Activated naive CD8-positive, alpha-beta T cell treated with anti-CD3 and anti-CD28 coated beads for 36 hours (primary cell): Measurements from ENCODE around the gene VRK3. TPM values are rescaled to one million over a fixed set of nuclear protein-coding genes. Genes with fewer than 3 reads are reported as not detected.
"Not testable (repeated sequence)": the region's sequence is repeated elsewhere in the genome, so short reads cannot be mapped to it uniquely, and the experiment has no call there.

ENCODE experiments used
- DNase-seq: peaks from one replicate; pipeline ENCODE4 v3.0.0; 2021
- H3K27ac Mint-ChIP-seq: one replicate; pipeline ENCODE4 v1.8.0; 2022; ENCODE audit warnings: mild to moderate bottlenecking, moderate library complexity, mixed read lengths
- H3K27me3 Mint-ChIP-seq: one replicate; pipeline ENCODE4 v1.8.0; 2022; ENCODE audit warnings: mild to moderate bottlenecking, mixed read lengths
- H3K36me3 Mint-ChIP-seq: one replicate; pipeline ENCODE4 v1.8.0; 2021; ENCODE audit warnings: mild to moderate bottlenecking, mixed read lengths
- H3K4me1 Mint-ChIP-seq: one replicate; pipeline ENCODE4 v1.8.0; 2021; ENCODE audit warnings: mixed read lengths
- H3K4me3 Mint-ChIP-seq: one replicate; pipeline ENCODE4 v1.8.0; 2022; ENCODE audit warnings: mild to moderate bottlenecking, moderate library complexity, mixed read lengths
- H3K9me3 Mint-ChIP-seq: one replicate; pipeline ENCODE4 v1.8.0; 2022; ENCODE audit warnings: mixed read lengths
- total RNA-seq, 2 experiments: library from RNA; stranded (reverse); gene quantifications; one replicate each; pipeline ENCODE4 v1.2.3, GENCODE V29; 2021

Gene VRK3
- total RNA-seq, 2 experiments from 2014 or later: 43.1 to 48.8 TPM

GRCh38 chr19:49946415-49946814 is 78.8 kb downstream of the VRK3 start:
- peaks cover 11% of the 10 kb centered on the region for H3K4me1 Mint-ChIP-seq
- H3K27me3 Mint-ChIP-seq: peaks cover 23% of the 10 kb centered on the region
- no peak overlapping the region for H3K4me3 Mint-ChIP-seq
- H3K36me3 Mint-ChIP-seq: no peaks in the 10 kb centered on the region
- H3K9me3 Mint-ChIP-seq: no peaks in the 10 kb centered on the region
- no peak overlapping the region for H3K27ac Mint-ChIP-seq
- DNase-seq: no peak

GRCh38 chr19:49944567-49944966 is 80.6 kb downstream of the VRK3 start:
- H3K9me3 Mint-ChIP-seq, H3K4me3 Mint-ChIP-seq, H3K27ac Mint-ChIP-seq, DNase-seq, H3K36me3 Mint-ChIP-seq: not testable (repeated sequence)
- Mint-ChIP-seq H3K27me3 (peaks cover 11% of the 10 kb centered on the region), H3K4me1 (peaks cover 16% of the 10 kb centered on the region)

DNA sequence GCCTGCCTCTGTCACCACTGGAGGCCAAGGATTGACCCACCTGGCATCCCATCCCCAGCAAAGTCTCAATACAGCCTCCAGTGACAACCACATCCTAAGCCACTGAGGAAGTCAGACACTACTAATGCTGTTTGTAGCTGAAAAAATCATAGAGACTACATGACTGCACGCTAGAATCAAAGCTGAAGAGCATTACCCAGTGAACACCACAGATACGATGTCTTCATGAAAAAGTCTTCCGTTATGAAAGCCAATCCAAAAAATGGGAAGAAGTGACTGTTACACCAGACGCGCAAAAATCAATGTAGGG is 84.7 kb downstream of the VRK3 start:
- Mint-ChIP-seq H3K4me3 (no peak overlapping the region), H3K9me3 (no peaks in the 10 kb centered on the region), H3K27me3 (peaks cover 8% of the 10 kb centered on the region), H3K36me3 (no peaks in the 10 kb centered on the region), H3K27ac (no peak overlapping the region), H3K4me1 (peaks cover 16% of the 10 kb centered on the region)
- DNase-seq: no peak

DNA sequence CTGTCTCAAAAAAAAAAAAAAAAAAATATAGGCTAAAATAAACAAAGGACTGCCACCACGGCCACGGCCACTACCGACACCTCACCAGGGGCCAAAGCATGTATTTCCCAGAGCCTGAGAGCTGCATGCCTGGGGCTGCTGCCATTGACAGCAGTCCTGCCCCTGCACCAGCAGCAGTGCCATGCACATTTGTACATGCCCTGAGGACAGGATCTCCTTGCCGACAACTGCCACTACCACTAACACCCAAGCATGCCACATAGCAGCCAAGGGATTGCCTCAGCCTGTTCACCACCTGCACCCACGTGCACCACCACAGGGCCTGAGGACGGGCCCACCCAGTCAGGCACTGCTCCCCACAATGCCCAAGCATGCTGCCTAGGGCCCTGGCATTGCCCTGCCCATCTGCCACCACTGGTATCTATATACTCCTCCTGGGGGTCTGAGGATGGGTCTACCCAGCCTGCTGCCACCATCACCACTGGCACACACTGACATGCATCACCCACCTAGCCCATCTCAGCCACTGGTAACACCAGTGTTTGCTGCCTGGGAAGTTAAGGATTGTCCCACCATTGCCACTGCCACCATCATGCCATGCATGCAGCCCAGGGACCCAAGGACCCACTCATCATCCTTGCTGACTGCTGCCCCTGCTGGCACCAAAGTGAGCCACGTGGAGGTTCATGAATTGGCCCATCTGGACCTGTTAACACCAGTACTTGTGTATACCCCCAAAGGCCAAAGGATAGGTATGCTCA is 85.3 kb downstream of the VRK3 start:
- H3K9me3 Mint-ChIP-seq: no peaks in the 10 kb centered on the region
- H3K4me3 Mint-ChIP-seq: no peak overlapping the region
- no peak overlapping the region for H3K27ac Mint-ChIP-seq
- DNase-seq: no peak
- H3K27me3 Mint-ChIP-seq: peaks cover 8% of the 10 kb centered on the region
- H3K36me3 Mint-ChIP-seq: no peaks in the 10 kb centered on the region
- peaks cover 16% of the 10 kb centered on the region for H3K4me1 Mint-ChIP-seq

DNA sequence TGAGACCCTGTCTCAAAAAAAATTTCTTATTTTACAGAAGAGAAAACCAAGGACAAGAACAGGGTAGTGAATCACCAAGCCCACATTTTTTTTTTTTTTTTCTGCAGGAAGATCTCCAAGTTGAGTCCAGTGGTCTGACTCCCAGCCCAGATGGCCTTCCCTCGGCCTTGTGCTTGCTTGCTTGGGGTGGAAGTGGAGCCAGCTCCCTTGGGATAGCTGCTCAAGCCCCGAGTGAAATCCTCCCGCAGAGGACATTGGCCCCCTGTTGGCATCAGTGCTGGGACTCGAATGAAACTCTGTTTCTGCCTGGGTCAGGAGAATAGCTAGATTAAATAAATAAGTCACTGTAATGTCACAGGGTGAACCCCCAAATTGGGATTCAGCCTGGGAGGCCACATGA is 86.5 kb downstream of the VRK3 start:
- no peak overlapping the region for H3K27ac Mint-ChIP-seq
- H3K36me3 Mint-ChIP-seq: peaks cover 2% of the 10 kb centered on the region
- H3K9me3 Mint-ChIP-seq: no peaks in the 10 kb centered on the region

DNA sequence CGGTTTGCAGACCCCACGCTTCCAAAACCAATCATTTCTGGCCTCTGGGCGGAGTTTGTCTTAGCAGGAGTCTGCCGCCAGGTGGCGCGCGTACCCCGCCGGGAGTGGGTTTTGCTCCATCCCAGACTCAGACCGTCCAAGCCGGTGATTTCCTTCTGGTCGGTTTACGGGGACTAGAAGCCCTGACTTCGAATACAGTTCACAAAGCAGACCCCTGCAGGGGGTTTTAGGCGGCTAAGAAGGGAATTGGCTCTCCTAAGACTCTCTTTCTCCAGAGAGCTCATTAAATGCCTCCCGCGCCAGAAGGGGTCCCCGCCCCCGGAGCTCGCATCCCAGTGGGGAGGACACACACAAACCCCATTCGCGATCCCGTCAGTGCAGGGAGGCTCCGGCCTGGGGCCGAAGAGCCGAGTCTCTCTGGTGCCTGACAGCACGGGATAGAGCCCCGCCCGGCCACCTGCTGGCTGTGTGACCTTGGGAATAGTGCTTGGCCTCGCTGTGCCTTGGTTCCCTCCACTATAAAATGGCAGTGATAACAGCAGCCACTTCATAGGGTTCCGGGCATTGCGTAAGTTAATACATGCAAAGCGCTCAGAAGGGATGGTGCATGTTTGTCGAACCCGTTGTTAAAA is 87.3 kb downstream of the VRK3 start:
- H3K36me3 Mint-ChIP-seq: peaks cover 7% of the 10 kb centered on the region
- peaks cover 11% of the 10 kb centered on the region for H3K4me1 Mint-ChIP-seq
- no peaks in the 10 kb centered on the region for H3K27me3 Mint-ChIP-seq
- peak; percentile 79 for DNase-seq
- H3K9me3 Mint-ChIP-seq: no peaks in the 10 kb centered on the region
- no peak overlapping the region for H3K27ac Mint-ChIP-seq
- no peak overlapping the region for H3K4me3 Mint-ChIP-seq

More for the DNA sequence above, 86.5 kb downstream of the VRK3 start:
- peaks cover 10% of the 10 kb centered on the region for H3K4me1 Mint-ChIP-seq
- no peak for DNase-seq
- peaks cover 4% of the 10 kb centered on the region for H3K27me3 Mint-ChIP-seq
- no peak overlapping the region for H3K4me3 Mint-ChIP-seq

- no peak for DNase-seq
- no peak overlapping the region for H3K27ac Mint-ChIP-seq
- no peak overlapping the region for H3K4me3 Mint-ChIP-seq
- peaks cover 18% of the 10 kb centered on the region for H3K4me1 Mint-ChIP-seq
- H3K9me3 Mint-ChIP-seq: no peaks in the 10 kb centered on the region
- peaks cover 14% of the 10 kb centered on the region for H3K36me3 Mint-ChIP-seq
- no peaks in the 10 kb centered on the region for H3K27me3 Mint-ChIP-seq
Observed at GRCh38 chr19:49936549-49936948, 88.6 kb downstream of the VRK3 start.

DNA sequence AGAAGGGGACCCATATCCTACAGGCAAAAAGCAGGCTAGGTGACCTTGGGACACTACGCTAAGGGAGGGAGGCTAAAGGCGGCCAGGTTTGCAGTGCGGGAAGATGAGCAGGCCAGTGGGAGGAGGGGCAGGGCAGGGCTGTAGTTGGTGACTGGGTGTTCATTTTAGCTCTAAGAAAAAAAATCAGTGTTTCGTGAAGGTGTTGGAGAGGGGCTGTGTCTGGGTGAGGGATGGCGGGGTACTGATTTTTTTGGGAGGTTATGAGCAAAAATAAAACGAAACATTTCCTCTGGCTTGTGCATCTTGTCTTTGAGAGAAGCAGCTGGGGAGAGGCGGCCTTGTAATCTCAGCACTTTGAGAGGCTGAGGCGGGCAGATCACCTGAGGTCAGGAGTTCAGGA is 91.5 kb downstream of the VRK3 start:
- no peak for DNase-seq
- Mint-ChIP-seq H3K27ac (no peak overlapping the region), H3K4me1 (peaks cover 28% of the 10 kb centered on the region), H3K9me3 (peaks cover 5% of the 10 kb centered on the region), H3K4me3 (no peak overlapping the region), H3K27me3 (peaks cover 7% of the 10 kb centered on the region), H3K36me3 (peaks cover 35% of the 10 kb centered on the region)

DNA sequence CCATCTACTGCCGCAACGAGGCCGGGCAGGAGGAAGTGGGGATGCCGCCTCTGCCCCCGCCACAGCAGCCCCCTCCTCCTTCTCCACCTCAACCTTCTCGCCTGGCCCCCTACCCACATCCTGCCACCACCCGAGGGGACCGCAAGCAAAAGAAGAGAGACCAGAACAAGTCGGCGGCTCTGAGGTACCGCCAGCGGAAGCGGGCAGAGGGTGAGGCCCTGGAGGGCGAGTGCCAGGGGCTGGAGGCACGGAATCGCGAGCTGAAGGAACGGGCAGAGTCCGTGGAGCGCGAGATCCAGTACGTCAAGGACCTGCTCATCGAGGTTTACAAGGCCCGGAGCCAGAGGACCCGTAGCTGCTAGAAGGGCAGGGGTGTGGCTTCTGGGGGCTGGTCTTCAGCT is 92.4 kb downstream of the VRK3 start:
- peaks cover 44% of the 10 kb centered on the region for H3K36me3 Mint-ChIP-seq
- no peak overlapping the region for H3K27ac Mint-ChIP-seq
- H3K4me3 Mint-ChIP-seq: peak overlapping the region; percentile 4
- peaks cover 10% of the 10 kb centered on the region for H3K27me3 Mint-ChIP-seq
- peaks cover 5% of the 10 kb centered on the region for H3K9me3 Mint-ChIP-seq
- peaks cover 30% of the 10 kb centered on the region for H3K4me1 Mint-ChIP-seq
- DNase-seq: peak; percentile 36

- Mint-ChIP-seq H3K4me3 (no peak overlapping the region), H3K4me1 (peaks cover 36% of the 10 kb centered on the region), H3K27me3 (peaks cover 10% of the 10 kb centered on the region), H3K9me3 (peaks cover 5% of the 10 kb centered on the region), H3K36me3 (peaks cover 51% of the 10 kb centered on the region), H3K27ac (no peak overlapping the region)
- DNase-seq: no peak
Observed at GRCh38 chr19:49932041-49932451, 93.1 kb downstream of the VRK3 start.

DNA sequence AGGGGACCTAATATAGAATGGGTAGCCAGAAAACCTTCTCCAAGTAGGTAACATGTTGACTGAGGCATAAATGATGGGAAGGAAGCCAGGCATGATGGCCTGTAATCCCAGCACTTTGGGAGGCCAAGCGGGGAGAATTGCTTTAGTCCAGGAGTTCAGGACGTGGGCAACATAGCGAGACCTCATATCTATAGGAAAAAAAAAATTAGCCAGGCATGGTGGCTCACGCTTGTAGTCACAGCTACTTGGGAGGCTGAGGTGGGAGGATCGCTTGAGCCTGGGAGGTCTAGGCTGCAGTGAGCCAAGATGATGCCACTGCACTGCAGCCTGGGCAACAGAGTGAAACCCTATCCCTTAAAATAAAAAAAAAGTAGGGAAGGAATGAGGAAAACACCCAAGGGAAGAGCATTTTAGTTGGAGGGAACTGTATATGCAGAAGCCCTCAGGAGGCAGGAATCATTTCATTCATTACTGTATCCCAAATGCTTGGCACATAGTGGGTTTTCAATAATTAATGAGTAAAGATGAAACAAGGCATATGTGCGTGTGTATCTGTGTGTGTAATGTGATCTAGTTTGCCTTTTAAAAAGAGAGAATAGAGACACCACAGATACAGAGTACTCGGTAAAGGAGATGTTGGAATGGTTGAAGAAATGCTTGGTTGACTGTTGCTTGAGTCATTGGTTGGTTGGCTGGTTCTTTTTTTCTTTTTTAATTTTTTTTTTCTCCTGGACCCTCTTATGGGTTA is 93.7 kb downstream of the VRK3 start:
- Mint-ChIP-seq H3K4me3 (no peak overlapping the region), H3K4me1 (peaks cover 37% of the 10 kb centered on the region), H3K27ac (no peak overlapping the region), H3K27me3 (peaks cover 10% of the 10 kb centered on the region), H3K9me3 (peaks cover 5% of the 10 kb centered on the region), H3K36me3 (peaks cover 55% of the 10 kb centered on the region)
- no peak for DNase-seq

DNA sequence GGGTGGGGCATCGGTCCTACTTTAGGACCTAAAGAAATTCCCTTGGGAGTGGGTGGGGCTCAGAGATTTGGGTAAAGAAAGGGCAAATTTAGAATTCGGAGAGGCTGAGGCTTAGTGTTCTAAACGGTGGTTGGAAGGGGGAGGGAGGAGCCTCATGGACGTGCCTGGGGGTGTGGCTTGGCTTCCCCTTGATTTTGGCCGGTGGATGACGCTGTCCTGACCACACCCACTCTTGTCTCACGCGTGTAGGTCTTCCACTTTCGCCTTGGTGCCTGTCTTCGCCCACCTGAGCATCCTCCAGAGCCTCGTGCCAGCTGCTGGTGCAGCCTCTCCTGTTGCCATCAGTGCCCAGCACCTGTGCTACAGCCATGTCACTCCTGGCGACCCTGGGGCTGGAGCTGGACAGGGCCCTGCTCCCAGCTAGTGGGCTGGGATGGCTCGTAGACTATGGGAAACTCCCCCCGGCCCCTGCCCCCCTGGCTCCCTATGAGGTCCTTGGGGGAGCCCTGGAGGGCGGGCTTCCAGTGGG is 94.6 kb downstream of the VRK3 start:
- H3K27me3 Mint-ChIP-seq: peaks cover 10% of the 10 kb centered on the region
- no peak for DNase-seq
- H3K27ac Mint-ChIP-seq: no peak overlapping the region
- H3K36me3 Mint-ChIP-seq: peaks cover 60% of the 10 kb centered on the region
- H3K4me3 Mint-ChIP-seq: peak overlapping the region; percentile 97
- peaks cover 40% of the 10 kb centered on the region for H3K4me1 Mint-ChIP-seq
- peaks cover 5% of the 10 kb centered on the region for H3K9me3 Mint-ChIP-seq

DNA sequence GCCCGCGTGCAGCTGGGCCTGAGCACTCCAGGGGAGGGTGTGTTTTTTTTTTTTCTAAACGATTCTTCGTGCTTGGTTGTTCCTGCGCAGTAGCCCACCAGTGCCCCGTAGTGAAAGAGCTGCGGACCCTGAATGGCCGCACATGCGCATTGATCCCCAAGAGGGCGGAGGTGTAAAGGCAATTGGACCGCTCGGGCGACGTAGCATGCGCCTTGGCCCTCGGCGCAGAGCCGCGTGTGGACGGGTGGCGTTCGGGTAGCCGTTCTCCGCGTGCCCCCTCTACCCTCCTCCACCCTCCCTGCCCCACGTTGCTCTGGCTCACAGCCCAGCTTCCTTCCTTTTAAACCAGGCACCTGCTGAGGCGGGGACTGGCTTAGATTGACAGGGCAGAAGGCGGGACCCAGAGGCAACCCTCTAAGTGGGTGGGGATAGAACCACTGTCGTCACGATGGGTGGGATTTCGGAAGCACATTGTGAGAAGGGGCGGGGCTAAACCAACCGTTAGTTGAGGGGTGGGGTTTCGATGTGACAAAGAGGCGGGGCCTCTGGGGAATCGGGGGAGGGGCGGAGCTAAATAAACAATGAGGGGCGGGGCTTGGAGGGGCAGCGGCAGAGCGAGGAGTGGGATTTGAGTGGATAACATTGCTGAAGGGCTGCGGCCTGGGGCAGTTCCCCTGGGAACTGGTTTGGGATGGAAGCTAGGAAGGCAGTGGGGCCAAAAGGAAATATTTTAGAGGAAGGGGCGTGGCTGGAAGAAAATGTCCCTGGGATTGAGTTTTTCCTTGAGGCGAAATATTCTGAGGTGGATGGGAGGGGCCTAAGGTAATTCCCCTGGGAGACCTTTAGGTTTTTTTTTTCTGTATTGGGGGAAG is 95.3 kb downstream of the VRK3 start:
- peaks cover 63% of the 10 kb centered on the region for H3K36me3 Mint-ChIP-seq
- H3K9me3 Mint-ChIP-seq: peaks cover 5% of the 10 kb centered on the region
- H3K4me3 Mint-ChIP-seq: peak overlapping the region; percentile 97
- peak overlapping the region; percentile 99 for H3K27ac Mint-ChIP-seq
- peaks cover 10% of the 10 kb centered on the region for H3K27me3 Mint-ChIP-seq
- H3K4me1 Mint-ChIP-seq: peaks cover 43% of the 10 kb centered on the region
- peak; percentile 90 for DNase-seq

DNA sequence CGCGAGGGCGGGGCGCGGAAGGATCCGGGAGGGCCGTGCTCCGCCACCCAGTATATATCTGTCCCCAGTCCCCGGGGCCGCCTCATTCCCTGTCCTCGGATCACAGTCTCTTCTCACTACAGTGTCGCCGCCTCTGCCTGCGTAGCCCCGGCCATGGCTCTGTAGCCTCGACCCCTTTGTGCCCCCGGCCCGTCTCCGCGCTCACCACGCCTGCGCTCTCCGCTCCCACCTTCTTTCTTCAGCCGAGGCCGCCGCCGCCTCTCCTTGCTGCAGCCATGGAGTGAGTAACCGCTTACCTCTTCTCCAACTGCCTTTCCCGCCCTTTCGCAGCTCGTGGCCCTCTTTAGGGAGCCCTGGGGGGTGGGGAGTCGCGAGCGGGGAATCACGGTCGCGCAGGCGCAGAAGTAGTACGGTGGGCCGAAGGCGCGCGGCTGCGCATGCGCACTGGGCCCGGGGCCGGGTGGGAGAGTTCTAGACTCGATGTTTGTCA is 96.0 kb downstream of the VRK3 start, which contains the start of the genes ATF5 and NUP62:
Gene ATF5, plus strand, starts transcription at position 85 of the 490 bp plus-strand sequence. CDS start 1,646 bp downstream, outside the sequence.
Gene NUP62, minus strand, starts transcription at position 384 of the 490 bp plus-strand sequence. CDS start 19,697 bp downstream, outside the sequence.
- peaks cover 63% of the 10 kb centered on the region for H3K36me3 Mint-ChIP-seq
- H3K4me3 Mint-ChIP-seq: peak within 1 kb of the TSS; percentile 97
- peaks cover 5% of the 10 kb centered on the region for H3K9me3 Mint-ChIP-seq
- peak within 1 kb of the TSS; percentile 99 for H3K27ac Mint-ChIP-seq
- peaks cover 43% of the 10 kb centered on the region for H3K4me1 Mint-ChIP-seq
- peaks cover 10% of the 10 kb centered on the region for H3K27me3 Mint-ChIP-seq
- peak; percentile 91 for DNase-seq
